Stimulated activated CD4-positive, alpha-beta T cell treated with anti-CD3 and anti-CD28 coated beads, TNF-alpha, amount 100 ng/mL, for 4 hours (primary cell): ENCODE measurements around the gene FAM149A.
A peak's percentile ranks its signal among the peaks of the same experiment; 100 is the strongest.

Source experiments
- DNase-seq, 3 experiments: peaks; one replicate each; pipeline ENCODE4 v3.0.0-alpha.2; 2020; ENCODE audit warnings: low read depth in 3 of 3

Gene FAM149A

GRCh38 chr4:186158966-186159365 lies 54.5 kb downstream of the FAM149A start:
- DNase-seq = no peak

GRCh38 chr4:186159613-186160012 lies 55.1 kb downstream of the FAM149A start:
- no peak for DNase-seq

DNA sequence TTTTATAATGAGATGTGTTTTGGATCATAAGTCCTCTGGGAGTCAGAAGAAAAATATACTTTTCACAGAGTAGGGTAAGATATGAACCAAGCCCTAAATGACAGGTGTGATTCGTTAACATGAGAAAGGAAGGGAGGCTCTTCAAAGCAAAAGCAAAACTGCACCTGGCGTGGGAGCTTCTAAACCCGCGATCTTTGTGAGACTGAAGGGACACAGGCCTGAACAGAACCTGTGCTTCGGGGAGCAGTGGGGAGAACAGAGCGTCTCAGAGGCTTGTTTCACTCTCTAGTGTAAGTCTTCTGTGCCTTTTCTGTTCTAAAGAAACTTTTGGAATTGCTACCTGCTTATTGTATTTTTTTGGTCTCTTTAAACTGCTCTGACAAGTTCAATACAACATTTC lies 56.6 kb downstream of the FAM149A start:
- DNase-seq = no peak

GRCh38 chr4:186166852-186167512 lies 62.5 kb downstream of the FAM149A start:
- no peak for DNase-seq

GRCh38 chr4:186167605-186168004 lies 63.1 kb downstream of the FAM149A start:
- DNase-seq = no peak

- no peak for DNase-seq
Measured at GRCh38 chr4:186168750-186169149, 64.2 kb downstream of the FAM149A start.

- DNase-seq = no peak
Measured at GRCh38 chr4:186169333-186169944, 64.9 kb downstream of the FAM149A start.

- no peak for DNase-seq
Measured at GRCh38 chr4:186169945-186170802, 65.7 kb downstream of the FAM149A start.

DNA sequence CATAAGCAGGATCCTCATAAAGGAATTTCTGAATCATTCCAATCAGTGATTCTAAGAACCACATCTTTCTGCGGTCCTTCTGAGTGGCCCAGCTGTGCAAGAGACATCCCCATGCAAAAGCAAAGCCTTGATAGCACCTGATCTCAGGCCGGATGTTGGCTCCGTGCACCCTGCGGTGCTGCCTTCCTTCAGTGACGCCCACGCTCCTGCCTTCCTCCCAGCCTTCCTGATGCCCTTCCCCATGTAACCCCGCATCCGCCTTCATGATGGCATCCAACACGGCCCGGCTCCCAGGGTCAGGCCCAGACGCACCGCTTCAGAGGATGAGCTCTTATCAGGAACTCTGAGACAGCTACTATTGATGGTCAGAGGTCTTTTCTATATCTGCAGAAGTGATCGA lies 66.5 kb downstream of the FAM149A start:
- DNase-seq = no peak

DNA sequence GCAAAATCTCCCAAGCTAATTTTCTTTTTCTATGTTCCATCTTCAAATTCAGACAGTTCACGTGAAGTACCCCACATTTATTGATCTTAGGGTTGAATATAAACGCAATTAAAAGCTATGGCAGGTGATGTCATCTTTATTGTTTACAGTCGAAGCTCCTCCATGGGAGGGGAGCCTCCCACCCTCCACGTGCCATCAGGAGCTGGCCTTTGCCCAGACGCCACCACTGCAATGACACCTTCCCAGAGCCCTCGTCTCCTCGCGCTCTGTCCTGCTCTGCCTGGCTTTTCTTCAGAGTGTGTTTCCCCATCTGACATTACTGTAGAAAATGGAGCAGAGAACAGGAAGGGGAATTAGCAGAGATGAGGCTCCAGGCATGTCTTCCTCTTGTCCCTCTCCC lies 68.0 kb downstream of the FAM149A start:
- no peak for DNase-seq

- no peak for DNase-seq
Measured at GRCh38 chr4:186188107-186188506, 83.6 kb downstream of the FAM149A start.

DNA sequence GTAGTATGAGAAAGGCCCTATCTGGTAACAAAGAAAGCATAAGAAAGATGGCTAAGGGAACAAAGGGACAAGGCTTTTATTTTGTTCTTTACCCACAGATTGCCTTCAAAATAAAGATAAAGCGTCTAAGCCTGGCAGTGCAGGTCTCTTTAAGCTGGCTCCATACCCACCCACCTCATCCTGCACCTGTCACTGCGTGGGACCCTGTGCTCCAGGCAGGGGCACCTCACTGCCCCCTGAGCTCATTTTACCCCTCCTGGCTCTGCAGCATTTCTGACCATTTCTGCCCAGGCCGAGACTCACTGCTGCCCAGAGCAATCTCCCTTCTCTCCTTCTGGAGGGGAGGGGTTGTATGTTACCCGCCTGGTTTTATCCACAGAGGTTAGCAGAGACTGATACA lies 85.2 kb downstream of the FAM149A start:
- DNase-seq = no peak

DNA sequence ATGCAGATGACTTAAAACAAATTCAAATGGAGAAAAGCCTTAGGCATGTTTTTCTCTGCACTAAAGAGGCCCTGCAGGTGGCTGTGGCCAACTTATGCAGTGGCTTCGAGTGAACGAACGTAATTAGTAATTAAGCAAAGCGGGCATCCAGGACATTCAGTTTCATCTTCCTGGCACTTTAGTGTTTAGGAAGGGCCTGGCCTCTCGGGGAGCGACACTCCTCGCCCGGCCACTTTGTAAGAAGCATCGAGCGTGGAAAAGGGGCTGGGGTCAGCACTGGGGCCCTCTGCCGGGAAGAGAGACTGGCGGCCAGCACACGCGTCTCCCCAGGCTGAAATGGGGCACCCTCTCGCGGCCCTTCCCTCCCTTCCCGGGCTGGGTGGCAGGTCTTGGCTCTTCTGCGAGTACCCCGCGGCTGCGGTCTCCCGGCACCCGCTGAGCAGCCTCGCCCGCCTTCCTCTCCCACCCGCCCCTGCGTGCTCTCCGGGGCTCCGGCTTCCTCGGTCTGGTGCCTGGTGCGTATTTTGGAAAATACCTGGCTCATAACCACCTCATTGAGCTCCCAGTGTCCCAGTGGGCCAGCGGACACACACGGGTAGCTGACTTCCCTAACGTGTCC lies 86.2 kb downstream of the FAM149A start:
- peak in 2 of 3 experiments; percentile 4 to 21 for DNase-seq

DNA sequence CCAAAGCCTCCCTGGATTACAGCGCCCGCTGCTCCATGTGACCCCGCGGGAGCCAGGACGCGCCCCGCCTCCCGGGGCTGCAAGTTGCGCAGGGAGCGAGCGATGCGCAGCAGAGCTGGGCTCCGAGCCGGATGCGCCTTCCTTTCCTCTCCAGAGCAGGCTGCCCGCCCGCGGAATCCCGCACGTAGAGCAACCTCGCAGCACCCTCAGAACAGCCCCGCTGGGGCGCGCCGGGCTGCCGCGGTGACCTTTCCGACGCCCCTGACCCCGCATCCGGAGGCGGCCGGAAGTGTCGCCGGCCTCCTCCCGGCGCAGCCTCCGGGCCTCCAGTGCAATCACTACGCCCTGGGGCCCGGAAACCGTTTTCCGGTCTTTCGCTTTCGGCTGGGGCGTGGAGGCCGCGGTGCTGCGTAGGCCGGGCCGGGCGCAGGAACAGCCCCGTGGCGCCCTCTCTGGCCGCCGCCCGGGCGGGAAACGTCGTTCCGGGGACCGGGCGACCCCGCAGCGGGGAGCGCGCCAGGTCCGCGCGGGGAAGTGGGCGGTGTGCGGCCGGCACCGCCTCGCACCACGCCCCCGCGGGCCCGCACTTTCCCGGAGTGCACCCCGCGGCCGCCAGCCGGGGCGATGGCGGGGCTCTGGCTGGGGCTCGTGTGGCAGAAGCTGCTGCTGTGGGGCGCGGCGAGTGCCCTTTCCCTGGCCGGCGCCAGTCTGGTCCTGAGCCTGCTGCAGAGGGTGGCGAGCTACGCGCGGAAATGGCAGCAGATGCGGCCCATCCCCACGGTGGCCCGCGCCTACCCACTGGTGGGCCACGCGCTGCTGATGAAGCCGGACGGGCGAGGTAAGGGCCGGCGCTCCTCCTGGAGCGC lies 86.9 kb downstream of the FAM149A start, which contains the start of gene CYP4V2:
Gene CYP4V2, plus strand, starts transcription at position 368 of the 866 bp plus-strand sequence. Its CDS starts 257 bp downstream, at position 625.
- peak; percentile 76 to 80 (median 77) for DNase-seq

GRCh38 chr4:186192066-186192612 lies 87.6 kb downstream of the FAM149A start:
- DNase-seq = no peak

DNA sequence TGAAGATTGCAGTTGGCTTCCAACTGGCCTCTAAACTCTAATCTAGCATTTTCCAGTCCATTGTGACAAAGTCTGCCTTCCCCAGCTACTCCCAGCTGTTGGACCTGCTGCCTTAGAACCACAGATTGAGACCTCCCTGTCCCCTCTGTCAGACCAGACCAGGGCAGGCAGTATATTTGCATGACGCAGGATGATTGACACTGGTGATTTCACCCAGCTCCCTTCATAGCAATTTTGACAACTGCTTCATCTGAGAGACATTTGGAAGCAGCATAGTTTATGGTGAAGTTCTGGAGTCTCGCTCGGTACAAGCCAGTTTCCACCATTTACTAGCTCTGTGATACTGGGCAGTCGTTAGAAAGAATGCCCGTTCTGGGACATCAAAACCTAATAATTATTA lies 89.3 kb downstream of the FAM149A start:
- DNase-seq = no peak

GRCh38 chr4:186196063-186196462 lies 91.6 kb downstream of the FAM149A start:
- DNase-seq = no peak

DNA sequence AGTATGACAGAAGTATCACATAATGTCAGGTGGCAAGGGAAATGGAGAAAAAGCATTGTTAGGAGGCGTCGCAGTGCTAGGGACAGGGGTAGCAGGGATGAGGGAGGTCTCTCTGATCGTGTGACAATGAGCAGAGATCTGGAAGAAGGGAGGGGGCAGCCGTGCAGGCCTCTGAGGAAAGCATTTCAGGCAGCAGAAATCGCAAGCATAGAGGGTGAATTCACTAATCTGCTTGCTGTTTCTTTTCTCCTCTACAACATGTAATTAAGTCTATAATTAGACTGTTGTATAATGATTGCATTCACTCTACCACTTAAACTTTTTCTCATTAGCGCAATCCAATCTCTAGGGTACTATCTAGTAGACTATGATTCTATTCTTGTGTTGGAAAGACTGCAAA lies 96.0 kb downstream of the FAM149A start:
- no peak for DNase-seq

DNA sequence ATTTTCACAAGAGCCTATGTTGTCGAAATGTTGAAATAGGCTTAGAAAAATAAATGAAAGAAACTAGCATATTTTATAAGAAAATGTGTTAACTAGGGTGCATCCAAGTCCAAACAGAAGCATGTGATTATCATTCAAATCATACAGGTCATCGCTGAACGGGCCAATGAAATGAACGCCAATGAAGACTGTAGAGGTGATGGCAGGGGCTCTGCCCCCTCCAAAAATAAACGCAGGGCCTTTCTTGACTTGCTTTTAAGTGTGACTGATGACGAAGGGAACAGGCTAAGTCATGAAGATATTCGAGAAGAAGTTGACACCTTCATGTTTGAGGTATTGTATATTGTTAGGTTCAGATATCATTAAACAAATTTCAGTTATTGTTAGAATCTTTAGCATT lies 96.5 kb downstream of the FAM149A start:
- no peak for DNase-seq

DNA sequence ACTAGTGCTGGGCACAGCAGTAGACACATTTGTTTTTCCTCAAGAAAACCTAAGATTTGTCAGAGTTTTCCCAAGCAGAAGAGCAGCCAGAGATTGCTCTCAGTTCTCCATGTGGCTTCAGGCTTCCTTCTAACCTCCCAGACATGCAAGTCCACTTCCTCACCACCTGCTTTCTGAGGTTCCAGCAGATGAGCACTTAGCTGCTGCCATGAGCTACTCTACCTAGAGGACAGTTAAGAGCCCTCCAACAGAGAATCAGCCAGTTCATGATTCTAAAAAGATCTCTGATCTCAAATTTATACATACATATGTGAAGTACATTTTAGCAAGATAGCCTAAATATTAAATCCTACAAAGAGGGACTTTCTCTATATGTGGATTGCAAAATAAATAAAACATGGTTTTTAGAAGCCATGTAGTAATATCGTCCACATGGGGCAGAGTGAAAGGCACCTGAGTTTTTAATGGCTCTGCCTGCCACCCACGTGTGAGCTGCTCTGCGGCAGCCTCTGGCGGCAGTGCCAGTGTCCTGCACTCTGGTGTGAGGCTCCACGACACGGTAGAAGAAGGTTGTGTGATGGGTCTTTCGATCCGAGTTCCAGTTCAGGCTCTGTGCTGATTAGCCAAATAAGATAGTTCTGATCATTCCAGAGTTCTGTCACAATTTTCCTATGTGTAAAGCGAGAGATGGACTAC lies 97.2 kb downstream of the FAM149A start:
- DNase-seq = peak in 2 of 3 experiments; percentile 17 to 50
